H1 (cell line): ENCODE results near the gene PEAK1.

Source experiments
- ASH2L ChIP-seq: fragments of 200-600, 300-600 bp; sonication (generic); IDR thresholded peaks from one replicate; pipeline ENCODE4 v1.7.1; 2017; ENCODE audit warnings: low read length
- ATF2 ChIP-seq: IDR thresholded peaks from 2 replicates; pipeline ENCODE4 v1.6.1; 2012; ENCODE audit warnings: low read length, inconsistent platforms
- CEBPB ChIP-seq: IDR thresholded peaks from 2 replicates; pipeline ENCODE4 v1.6.1; 2012; ENCODE audit warnings: low read depth, low read length
- CREB1 ChIP-seq: IDR thresholded peaks from 2 replicates; pipeline ENCODE4 v1.6.1; 2012; ENCODE audit warnings: inconsistent platforms
- CTCF ChIP-seq, 3 experiments: IDR thresholded peaks; 1 replicate in 2 of 3; 2 replicates in 1 of 3; pipeline versions ENCODE4 v1.5.1 to v1.6.1; 2011; ENCODE audit warnings: low read length in 3 of 3, mild to moderate bottlenecking in 3 of 3, inconsistent platforms in 2 of 3, low read depth in 1 of 3, moderate library complexity in 1 of 3; ENCODE audit not compliant: insufficient read depth in 1 of 3; ENCODE audit errors: control extremely low read depth in 1 of 3
- EGR1 ChIP-seq: IDR thresholded peaks from 2 replicates; pipeline ENCODE4 v1.6.1; 2011; ENCODE audit warnings: low read depth, low read length, borderline replicate concordance
- EP300 ChIP-seq, 2 experiments: IDR thresholded peaks; 1 replicate in 1 of 2; 2 replicates in 1 of 2; pipeline ENCODE4 v1.6.1; 2011 to 2012; ENCODE audit warnings: low read depth in 2 of 2, low read length in 2 of 2, mild to moderate bottlenecking in 2 of 2, borderline replicate concordance in 1 of 2, inconsistent platforms in 1 of 2, moderate library complexity in 1 of 2
- EZH2 ChIP-seq: fragments of 200-600 bp; sonication (generic); IDR thresholded peaks from 2 replicates; pipeline ENCODE4 v1.7.1; 2012; ENCODE audit warnings: low read depth, mild to moderate bottlenecking, moderate library complexity, low read length, inconsistent platforms; ENCODE audit not compliant: severe bottlenecking
- PHF8 ChIP-seq: fragments of 200-600 bp; sonication (generic); conservative IDR thresholded peaks from 2 replicates; pipeline ENCODE4 v1.7.1; 2012; ENCODE audit warnings: low read depth, mild to moderate bottlenecking, inconsistent platforms, low read length, moderate library complexity
- POLR2AphosphoS5 ChIP-seq: IDR thresholded peaks from 2 replicates; pipeline ENCODE4 v1.6.1; 2011; ENCODE audit warnings: low read depth, low read length
- RNF2 ChIP-seq: fragments of 200-900, 300-1000 bp; sonication (generic); IDR thresholded peaks from 2 replicates; pipeline ENCODE4 v1.7.1; 2016; ENCODE audit warnings: borderline replicate concordance, low read depth, mild to moderate bottlenecking, antibody characterized with exemption, low read length; ENCODE audit not compliant: poor library complexity, severe bottlenecking; ENCODE audit errors: missing control alignments

- TF ChIP-seq EZH2 (no peak), RNF2 (no peak), EGR1 (no peak), CEBPB (no peak), CTCF (IDR thresholded peaks at IDR 0.05; ENCODE audit: control extremely low read depth in 1 of 3, insufficient read depth in 1 of 3, low read depth in 1 of 3, low read length in 3 of 3) (no peak), ASH2L (no peak), POLR2AphosphoS5 (no peak), ATF2 (no peak), PHF8 (no peak), CREB1 (no peak), EP300 (IDR thresholded peaks at IDR 0.05; ENCODE audit: borderline replicate concordance in 1 of 2, low read depth in 2 of 2, low read length in 2 of 2) (no peak)
These were observed 308.1 kb downstream of the PEAK1 start for GRCh38 chr15:77111789-77112188.
